GM19468 (cell line): ENCODE results near the gene DENND4B.

Experiments used
- ATAC-seq: cut with Tn5 transposase; IDR thresholded peaks from one replicate; pipeline ENCODE4 v1.9.1; 2021; ENCODE audit warnings: mild to moderate bottlenecking, moderate library complexity, moderate number of reproducible peaks; ENCODE audit not compliant: unreplicated experiment; ENCODE audit errors: extremely low read depth

Gene DENND4B

DNA sequence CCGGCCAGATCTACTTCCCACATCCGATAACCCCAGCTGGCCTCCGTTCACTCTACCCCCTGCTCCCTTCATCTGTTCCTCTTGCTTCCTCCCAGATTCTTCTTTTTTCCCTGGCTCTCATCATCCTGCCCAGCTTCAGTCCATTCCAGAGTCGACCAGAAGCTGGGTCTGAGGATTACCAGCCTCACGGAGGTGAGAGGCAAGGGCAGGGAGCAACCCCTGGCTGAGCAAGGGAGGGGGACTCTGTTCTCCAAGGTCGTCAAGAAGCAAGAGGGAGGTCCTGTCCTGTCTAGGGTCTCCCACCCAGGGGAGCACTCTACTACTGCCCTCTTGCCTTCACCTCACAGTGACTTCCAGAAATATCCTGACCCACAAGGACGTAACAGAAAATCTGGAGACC is 27.0 kb upstream of the DENND4B start:
- no peak for ATAC-seq

GRCh38 chr1:153973071-153973470 is 26.6 kb upstream of the DENND4B start:
- ATAC-seq = no peak

DNA sequence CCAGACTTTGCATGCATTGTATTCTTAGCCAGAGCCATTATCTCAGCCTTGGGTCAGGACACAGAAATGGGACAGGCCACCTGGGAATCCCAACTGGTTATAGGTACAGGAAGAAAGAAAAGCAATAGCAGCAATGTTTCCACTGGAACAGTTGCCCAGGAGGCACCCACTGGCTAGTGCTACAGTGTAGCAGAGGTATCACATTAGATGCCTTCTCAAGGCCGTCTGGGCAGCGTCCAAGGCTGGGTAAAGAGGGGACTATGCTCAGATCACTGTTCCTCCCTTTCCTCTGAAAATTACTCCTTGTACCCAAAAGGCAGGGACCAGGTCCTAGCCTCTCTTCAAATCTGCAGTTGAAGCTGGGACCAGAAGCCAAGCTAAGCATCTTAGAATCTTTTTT is 23.8 kb upstream of the DENND4B start:
- no peak for ATAC-seq

DNA sequence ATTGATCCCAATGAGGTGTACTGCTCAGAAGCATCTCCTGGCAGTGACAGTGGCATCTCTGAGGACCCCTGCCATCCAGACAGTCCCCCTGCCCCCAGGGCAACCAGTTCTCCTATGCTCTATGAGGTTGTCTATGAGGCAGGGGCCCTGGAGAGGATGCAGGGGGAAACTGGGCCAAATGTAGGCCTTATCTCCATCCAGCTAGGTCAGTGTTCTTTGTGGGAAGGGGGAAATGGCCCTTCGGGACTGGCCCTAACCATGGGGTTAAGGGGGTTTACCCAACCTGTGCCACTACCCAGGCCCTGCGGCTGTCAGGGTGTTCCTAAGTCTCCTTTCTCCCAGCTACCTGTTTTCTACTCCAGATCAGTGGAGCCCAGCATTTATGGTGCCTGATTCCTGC is 22.5 kb upstream of the DENND4B start:
- ATAC-seq = no peak

GRCh38 chr1:153968408-153968807 is 21.9 kb upstream of the DENND4B start:
- no peak for ATAC-seq

GRCh38 chr1:153968000-153968363 is 21.5 kb upstream of the DENND4B start:
- no peak for ATAC-seq

GRCh38 chr1:153967107-153967999 is 20.8 kb upstream of the DENND4B start, which contains the start of gene CREB3L4:
Gene CREB3L4 (plus strand): TSS chr1:153967902. CDS start chr1:153968526, 624 bp downstream.
- peak; percentile 67 for ATAC-seq

- no peak for ATAC-seq
Measured at GRCh38 chr1:153963850-153964331, 17.4 kb upstream of the DENND4B start.

- no peak for ATAC-seq
Measured at GRCh38 chr1:153963030-153963849, 16.7 kb upstream of the DENND4B start, which contains the start of gene SLC39A1. Gene SLC39A1 (minus strand): TSS chr1:153963537. CDS start chr1:153962715, 822 bp downstream.

DNA sequence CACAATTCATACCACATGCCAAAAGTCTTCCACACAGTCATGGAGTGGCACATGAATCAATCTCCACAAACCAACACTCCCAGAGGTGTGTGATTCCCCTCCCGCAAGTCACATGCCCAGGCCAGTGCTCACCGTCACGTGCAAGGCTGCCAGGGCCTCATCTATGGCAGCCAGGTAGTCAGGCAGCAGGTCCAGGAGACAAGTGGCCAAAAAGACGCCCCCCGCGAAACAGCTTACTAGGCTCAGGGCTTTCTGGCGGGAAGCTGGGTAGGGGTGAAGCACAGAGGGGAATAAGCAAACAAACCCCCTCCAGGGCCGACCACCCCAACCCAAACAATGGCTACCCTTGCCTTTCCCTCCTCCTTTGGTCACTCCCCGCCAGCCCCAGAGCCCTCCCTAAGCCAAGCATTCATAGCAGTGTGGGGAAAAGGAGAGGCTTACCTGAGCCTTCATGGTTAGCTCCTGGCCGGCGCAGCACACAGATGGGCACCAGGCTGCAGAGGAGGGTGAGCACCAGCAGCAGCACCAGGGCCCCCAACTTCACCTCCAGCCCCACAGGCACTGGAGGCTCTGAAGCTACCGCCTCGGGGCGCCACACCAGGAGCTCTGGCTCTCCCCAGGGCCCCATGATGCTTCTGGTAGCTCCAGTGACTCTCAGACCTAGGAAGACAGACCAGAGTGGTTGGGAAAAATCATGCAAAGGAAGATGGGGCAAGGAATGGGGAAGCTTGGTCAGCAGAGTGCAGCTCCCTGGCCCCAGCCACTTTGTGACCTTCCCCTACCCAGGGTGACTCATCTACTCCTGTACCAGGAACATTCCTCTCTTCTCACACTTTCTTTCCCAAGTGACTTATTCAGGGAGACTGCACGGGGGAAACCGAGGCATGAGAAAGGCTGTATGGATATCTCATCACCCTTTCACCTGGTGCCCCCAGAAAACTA is 15.8 kb upstream of the DENND4B start:
- no peak for ATAC-seq

- ATAC-seq = no peak
Measured at GRCh38 chr1:153961421-153961820, 14.9 kb upstream of the DENND4B start.

GRCh38 chr1:153960206-153960605 is 13.7 kb upstream of the DENND4B start:
- ATAC-seq = no peak

DNA sequence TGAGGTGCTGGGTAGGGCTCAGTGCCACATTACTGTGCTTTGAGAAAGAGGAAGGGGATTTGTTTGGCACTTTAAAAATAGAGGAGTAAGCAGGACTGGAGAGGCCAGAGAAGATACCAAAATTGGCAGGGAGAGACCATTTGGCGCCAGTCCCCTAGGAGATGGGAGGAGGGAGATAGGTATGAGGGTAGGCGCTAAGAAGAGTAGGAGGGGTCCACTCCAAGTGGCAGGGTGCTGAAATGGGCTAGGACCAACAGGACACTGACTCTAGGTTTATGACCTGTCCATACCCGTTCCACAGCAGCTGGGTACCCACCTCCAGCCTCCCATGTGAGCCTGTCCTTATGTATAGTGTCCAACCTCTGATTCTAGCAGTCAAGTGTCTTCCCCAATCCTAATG is 12.9 kb upstream of the DENND4B start:
- ATAC-seq = no peak

DNA sequence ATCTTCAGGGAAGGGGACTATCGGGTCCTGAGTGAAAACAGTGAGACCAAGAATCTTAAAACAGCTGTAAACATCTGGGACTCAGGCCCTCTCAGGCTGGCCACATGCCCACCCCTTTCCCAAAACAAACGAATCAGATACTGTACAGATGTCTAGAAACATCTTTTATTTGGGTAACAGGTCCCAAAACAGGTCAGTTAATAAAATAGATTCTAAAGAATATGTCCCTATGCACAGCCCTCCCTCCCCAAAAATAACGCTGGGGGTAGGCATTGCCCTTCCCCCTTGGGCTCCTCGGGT is 12.4 kb upstream of the DENND4B start:
- no peak for ATAC-seq

- peak; percentile 52 for ATAC-seq
Measured at GRCh38 chr1:153958111-153958960, 11.8 kb upstream of the DENND4B start, which contains the start of gene CRTC2. Gene CRTC2 (minus strand): TSS chr1:153958612. CDS start chr1:153958497, 115 bp downstream.

GRCh38 chr1:153957744-153958110 is 11.2 kb upstream of the DENND4B start:
- no peak for ATAC-seq

GRCh38 chr1:153956997-153957715 is 10.6 kb upstream of the DENND4B start:
- no peak for ATAC-seq

DNA sequence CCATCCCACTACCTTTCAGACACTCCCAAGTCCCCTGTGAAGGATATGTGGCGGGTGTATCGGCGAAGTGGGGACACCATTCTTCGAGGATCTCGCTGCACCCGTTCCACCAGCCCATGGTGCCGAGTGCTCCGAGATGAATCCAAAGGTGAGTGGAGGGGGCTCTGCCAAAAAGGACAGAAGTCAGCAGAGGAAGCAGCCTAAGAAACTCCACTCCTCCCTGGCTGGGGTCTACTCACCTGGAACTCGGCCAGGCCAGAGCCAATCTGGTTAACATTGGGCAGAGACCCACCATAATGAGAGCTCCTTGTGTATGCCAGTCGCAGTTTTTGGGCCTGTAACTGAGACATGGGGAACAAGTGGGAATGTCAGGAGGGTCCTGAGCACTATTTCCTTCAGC is 8.3 kb upstream of the DENND4B start:
- no peak for ATAC-seq
